Effector CD4-positive, alpha-beta T cell (primary cell): Measurements from ENCODE around the gene FHIP2A.

Source experiments
- DNase-seq: peaks from one replicate; pipeline ENCODE4 v3.0.0-alpha.2; 2020

The FHIP2A gene

DNA sequence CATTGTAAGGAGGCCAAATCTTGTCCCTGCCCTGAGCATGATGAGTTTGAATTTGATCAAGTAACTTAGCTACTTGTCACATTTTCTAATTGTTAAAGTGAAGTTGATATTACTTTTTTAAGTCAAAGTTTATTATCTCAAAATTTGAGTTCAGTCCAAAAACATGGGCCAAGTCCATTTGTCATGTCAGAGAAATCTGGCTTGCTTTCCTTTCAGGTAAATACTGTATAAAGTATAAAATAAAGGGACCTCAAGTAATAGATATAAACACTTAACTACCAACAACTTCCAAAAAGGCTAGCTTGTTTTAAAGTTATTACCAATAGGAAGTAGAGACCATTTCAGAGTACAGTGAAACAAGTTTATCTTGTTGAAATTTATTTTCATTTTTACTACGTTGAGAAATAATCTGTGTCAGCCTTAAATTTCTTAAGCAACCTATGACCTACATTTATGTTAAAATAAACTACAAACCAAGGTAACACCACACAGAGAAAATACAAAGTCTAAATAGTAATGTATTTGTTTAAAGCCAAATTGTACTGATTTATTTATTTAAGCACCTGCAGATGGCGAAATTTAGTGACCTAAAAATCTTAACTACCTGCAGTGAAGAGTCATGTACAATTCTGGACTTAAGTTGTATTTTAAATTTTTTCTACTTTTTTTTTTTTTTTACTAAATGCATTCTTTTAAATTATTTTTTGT lies 36.5 kb downstream of the FHIP2A start:
- DNase-seq: no peak

DNA sequence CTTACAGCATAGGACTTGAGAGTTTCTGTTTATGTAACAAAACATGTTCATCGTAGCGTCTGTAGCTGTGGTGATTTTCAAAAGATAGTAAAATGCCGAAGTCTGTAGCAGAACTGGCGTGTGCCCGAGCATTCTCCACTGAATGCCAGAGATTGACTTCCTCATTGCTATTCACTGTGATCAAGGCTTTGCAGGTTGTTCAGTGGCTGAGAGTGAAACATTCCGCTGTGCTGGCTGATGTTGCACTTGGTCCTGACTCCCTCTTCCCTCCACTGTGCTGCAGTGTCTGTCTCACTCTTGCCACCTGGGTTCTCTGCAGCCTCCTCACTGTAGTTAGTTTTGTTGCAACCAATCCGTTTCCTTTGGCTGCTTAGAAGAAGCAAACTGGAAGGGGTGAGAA lies 37.6 kb downstream of the FHIP2A start:
- no peak for DNase-seq

DNA sequence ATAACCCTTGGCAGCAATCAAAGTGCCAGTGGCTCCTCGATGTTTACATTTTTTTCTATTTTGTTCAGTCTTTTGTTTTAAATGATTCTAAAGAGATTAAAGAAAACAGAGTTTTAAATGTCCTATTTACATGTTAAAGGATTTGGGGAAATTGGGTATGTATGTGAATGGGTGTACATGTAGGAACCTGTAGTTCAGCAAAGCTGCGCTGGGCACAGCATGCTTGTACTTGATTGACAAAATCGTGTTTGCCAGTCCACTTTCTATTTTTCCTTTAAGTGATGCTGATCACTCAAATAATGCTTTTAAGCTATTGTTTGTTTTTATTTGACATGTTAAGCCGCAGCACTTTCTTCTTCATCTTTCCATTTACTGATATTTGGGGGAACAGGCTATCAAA lies 40.9 kb downstream of the FHIP2A start:
- no peak for DNase-seq

- DNase-seq: no peak
These were observed 45.8 kb downstream of the FHIP2A start for GRCh38 chr10:114867365-114867764.

GRCh38 chr10:114868870-114869519 lies 47.4 kb downstream of the FHIP2A start:
- DNase-seq: no peak

GRCh38 chr10:114869520-114869892 lies 47.9 kb downstream of the FHIP2A start:
- DNase-seq: no peak

GRCh38 chr10:114870486-114870885 lies 48.9 kb downstream of the FHIP2A start:
- DNase-seq: no peak

DNA sequence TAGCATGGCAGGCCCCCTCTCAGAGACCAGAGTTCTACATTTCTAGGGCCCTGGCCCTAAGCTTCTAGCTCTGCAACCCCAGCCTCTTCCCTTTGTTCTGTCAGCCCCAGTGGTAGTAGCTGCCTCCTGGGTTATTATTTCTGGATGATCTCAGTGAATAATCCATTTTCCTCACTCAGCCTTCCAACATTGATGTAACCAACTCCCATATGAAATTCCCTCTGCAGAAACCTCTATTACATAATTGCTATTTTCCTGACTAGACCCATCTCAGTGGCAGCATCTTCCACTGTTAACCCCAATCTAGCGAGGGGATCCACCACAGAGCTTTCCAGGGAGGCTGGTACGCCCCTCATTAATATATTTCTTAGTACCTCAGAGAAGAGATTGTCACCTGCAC lies 49.8 kb downstream of the FHIP2A start:
- DNase-seq: no peak
